Inflammatory macrophage treated with lipopolysaccharide for 4 hours (primary cell): Measurements from ENCODE around the gene NME8.

Experiments
- DNase-seq: peaks from one replicate; pipeline ENCODE4 v3.0.0-alpha.2; 2020

The NME8 gene

DNA sequence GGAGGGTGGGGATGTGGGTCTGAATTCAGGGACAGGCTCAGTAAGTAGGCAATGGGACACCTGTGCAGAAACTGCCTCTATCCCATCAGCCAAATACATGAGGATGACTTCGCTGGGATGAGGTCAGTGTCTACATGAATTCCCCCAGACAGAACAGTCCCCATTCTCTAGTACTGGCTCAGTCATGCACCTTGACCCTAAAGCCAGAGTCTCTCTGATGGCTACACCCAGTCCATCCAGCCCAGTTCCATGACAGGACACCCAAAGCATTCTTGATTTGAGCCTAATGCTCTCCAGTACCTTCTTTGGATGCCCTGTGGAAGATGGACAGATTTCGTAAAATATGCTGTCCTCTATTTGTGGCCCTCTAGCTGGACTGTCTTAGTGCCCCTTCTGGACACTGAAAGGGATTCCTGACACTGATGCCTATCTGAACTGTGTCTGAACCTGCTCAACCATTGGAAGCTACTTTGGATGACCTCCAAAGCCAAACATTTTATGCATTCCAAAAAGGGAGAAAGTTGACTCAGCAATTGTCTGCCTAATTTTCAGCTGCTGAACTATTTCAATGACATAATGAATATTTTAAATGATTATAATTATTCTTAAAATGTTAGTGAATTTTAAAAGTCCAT lies 53.6 kb downstream of the NME8 start:
- DNase-seq, result no peak

DNA sequence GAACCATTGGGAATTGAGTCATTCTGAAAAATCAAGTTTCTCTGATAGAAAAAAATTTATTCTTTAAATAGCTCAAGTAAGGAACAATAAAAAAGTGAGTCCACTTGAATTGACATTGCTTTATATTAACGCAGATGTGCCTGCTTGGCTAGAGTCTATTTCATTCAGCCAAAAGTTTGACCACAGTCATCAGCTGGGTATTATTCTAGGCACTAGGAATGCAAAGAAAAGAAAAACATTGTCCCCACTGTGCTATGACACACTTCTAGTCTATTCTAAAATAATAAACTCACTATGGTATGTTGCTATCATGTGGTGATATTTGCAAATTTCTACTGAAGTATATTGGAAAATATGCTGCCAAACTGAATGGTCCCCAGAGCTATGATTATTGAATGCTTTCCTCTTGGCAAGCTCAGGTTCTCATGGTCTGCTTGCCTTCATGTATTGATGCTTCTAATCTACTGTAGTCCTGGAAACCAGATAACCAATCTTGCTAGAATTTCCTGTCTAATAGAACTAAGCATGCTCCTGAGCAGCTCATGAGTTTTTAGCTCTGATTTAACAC lies 59.9 kb downstream of the NME8 start:
- DNase-seq, result no peak

DNA sequence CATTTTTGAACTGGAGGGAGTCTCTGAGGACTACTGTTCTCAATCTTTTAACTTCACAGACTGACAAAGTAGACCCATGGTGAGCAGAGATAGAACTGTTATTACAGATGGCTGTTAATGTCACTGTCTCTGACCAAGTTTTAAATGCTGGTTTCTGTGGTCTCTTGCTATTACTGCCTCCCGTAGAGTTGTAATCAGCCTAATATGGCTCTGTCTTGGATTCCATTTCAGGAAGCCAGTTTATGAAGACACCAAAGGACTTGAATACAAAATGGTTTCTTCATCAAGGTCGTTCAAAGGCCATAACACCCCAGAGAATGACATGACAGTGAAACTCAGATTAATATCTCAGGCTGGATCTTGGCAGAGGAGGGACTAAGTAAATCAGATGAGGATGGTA lies 64.4 kb downstream of the NME8 start:
- no peak for DNase-seq

DNA sequence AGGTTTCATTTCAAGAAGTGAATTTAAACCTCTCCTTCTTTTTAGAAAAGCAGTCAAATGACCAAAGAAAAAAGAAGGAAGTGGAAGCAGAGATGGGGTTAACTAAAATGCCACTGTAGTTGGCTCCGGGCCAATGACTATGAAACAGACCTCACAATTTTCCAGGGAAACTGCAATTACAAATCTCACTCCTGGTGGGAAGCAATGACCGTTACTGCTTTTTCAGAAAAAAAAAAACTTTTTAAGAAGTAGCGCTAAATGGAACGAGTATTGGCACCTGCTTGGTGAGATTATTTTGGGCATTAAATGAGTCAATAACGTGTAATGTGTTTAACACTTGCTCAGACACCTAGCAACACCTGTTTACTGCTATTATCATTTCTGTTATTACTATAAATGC lies 67.0 kb downstream of the NME8 start:
- peak; percentile 65 for DNase-seq

DNA sequence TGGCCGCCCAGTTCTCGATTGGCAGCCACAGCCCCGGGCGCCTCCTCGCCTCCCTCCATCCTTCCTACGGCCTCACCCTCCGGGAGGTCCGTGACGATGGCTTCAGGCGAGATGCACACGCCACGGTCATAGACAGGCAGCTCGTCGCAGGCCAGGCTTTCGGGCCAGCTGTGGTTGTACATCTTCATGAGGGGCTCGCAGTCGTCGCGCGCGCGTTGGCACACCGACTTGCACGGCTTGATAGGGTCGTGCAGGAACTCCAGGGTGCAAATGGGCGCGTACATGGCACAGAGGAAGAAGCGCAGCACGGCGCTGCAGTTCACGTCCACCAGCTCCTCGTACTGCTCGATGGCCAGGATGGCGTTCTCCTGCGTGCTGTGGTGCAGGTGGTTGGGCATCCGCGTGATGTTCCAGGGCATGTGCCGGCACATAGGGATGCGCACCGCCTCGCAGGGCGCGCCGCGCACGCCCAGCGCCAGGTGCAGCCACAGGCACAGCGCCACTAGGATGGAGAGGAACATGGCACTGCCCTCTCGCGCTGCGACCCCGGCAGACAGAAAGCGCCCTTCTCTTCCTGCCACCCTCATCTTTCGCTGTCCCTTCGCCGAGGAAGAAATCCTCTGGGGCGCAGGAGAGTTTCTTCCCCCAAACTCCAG lies 67.7 kb downstream of the NME8 start:
- DNase-seq, result peak; percentile 5

DNA sequence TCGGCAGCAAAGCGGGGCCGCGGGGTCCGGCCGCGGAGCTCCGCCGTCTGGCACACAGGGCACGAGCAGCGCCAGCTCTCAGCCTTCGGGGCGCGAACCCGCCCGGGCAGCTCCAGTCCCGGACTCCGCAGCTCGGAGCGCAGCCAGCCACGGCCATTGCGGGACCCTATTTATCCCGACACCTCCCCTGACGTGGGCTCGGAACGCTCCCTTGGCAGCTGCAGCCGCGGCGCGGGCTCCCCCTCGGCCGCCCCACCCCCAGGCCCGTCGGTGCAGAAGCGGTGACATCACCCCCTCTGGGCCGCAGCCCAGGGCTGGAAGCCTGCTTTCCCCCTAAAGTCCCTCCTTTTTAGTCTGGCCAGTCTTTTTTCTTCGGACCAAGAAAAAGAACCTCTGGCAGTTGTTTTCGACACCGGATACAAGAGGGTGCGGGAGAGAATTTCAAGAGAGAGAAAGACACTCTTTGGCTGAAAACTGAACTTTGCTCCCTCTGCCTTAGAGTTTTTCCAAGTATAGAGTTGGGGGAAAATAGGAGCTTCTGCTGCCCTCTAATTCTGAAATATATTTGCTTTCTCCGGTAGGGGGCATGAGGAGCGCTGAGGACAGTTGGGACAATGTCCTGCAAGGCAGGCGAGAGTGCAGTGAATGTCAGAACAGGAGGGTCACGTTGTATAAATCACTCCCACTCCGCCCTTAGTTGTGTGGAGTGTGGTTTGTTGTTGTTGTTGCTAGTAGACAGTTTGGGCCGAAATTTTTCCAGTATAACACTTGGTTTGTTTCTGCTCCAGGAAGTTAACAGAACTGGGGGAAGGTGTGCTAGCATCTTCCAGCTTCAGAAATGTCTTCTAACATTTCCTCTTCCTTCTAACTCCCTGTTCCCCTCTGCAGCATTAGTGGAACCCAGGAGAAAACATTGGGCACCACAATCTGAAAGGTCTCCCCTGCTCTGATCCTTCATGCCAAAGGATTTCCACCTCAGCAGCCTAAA lies 68.6 kb downstream of the NME8 start, which contains the start of gene SFRP4:
Gene SFRP4, minus strand, starts transcription at position 145 of the 988 bp plus-strand sequence. CDS start 280 bp downstream, outside the sequence.
- peak; percentile 68 for DNase-seq

DNA sequence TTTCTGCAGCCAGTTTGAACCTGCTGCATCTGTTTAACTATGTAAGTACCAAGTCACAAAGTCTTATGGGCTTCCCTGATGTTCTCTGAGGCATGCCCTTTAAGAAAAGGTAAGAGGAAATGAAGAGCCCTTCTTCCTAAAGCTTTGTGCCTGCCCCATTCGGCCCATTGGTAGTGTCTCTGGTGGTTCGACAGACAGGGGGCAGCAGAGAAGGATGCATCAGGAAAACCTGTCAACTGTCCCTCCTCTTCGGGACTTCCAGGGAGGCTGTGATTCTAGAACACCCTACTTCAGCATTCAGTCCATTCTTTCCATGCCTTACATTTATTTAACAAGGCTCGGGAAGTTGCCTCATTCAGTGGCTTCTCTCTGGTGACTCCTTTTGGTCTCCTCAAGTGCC lies 70.1 kb downstream of the NME8 start:
- no peak for DNase-seq

DNA sequence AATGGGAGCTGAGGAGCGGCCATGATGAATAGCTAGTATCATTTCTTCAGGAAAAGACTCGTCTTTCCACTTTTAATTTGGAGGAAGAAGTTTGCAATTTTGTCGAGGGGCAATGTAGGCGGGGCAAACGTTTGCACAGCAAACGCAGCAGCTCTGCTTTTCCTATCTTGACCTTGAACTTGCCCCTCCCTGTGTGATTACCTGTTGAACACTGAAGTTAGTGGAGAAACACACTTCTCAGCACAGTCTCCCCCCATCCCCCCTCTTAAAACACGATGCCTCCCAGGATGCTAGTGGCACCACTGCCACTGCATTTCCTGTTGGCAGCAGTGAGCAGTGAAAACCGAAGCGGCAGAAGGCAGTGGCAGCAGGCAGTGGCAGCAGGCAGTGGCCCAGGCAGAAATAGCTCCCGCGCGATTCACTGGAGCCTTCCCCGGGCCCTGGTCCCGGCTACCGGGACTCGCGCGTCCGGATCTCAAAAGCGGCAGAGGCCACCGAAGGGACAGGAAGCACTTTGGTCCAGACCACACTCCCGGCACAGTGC lies 72.0 kb downstream of the NME8 start, which contains the start of gene EPDR1:
Gene EPDR1, plus strand, starts transcription at position 336 of the 544 bp plus-strand sequence. CDS start 300 bp downstream, outside the sequence.
- DNase-seq, result peak; percentile 78

DNA sequence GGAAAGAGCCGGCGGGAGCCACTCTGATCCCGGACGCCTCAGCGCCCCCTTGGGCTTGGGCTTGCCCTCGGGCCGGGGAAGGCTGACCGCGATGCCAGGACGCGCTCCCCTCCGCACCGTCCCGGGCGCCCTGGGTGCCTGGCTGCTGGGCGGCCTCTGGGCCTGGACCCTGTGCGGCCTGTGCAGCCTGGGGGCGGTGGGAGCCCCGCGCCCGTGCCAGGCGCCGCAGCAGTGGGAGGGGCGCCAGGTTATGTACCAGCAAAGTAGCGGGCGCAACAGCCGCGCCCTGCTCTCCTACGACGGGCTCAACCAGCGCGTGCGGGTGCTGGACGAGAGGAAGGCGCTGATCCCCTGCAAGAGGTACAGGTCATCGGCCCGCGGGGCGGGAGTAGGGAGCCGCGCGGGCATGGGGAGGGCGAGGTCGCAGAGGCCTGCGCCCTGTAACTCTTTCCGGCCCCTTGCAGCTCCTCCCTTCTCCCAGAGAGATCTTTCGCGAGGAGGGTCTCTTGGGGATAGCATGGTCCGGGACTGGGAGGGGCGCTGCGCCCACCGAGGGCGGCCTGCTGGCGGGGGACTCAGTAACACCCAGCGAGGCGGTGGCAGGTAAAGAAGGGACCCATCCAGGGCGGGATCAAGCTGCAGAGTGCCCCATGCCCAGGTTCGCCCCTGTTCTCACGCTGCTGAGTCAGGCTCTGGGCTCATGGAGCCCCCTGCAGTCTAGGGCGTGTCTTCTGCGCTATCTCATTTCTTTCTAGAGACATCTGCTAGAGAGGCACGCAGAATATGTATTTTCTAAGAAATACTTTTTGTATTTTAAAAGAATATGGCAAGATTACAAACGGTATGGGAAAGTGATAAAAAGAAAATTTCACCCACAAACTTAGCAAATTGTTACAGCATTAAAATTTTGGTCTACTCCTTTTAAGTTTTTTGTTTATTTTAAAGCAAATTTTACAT lies 72.7 kb downstream of the NME8 start:
- peak; percentile 35 for DNase-seq

DNA sequence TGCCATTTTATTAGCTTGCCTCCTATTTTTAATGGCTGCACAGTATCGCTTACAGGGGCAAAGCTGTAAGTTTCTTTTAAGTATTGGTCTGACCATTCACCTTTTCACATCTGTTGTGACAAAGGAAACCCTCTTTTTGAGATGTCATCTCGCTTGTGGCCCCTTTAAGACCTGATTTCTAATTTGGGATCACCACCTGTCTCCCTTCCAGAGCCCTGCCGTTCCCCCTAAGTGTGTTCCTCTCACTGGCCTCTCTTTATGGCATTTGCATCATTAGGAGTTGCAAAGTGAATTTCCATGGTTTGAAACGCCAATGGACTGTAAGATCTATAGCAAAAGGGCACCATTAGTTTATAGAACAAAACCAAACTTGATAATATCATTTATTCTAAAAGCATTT lies 73.5 kb downstream of the NME8 start:
- no peak for DNase-seq

DNA sequence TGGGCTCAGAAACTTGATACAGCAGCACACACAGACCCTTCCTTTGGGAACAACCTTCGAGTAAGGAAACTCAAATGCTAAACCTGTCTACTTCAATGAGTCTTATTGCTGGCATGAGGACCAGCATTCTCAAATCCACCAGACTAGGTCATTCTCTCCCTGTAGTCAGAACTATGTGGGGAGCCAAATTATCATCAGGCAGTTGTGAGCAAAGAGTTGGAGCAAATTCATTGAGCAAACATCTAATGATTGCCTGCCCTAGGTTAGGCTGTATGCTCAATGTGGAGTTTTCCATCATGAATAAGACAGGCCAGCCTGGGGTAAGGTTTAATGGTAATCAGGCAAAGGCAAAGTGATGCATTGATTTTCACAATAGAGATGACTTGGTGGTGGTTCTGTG lies 75.6 kb downstream of the NME8 start:
- DNase-seq, result no peak

DNA sequence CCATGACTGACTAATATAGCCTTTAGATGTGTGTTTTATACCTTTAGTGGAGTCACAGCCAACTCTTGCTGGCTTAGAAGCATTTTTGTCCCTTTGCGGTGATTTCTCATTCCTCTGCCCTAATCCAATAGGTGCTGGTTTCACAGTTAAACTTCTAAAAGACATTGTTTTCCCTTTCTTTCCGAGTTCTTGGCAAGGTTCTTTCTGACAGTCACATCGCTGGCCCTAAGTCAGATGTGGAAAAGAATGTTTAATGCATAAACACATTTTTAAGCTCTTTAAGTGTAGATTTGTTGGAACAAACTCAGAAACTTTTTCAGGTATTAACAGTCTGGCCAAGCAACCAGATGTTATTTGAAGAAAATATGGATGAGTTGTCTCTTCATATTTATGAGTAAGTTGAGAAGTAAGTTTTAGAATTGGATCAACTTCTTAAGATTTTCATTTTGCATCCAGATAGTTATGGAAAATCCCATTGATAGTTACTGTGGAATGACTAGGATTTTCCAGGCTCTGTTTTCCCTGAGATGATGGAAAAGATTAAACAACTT lies 76.2 kb downstream of the NME8 start:
- no peak for DNase-seq

DNA sequence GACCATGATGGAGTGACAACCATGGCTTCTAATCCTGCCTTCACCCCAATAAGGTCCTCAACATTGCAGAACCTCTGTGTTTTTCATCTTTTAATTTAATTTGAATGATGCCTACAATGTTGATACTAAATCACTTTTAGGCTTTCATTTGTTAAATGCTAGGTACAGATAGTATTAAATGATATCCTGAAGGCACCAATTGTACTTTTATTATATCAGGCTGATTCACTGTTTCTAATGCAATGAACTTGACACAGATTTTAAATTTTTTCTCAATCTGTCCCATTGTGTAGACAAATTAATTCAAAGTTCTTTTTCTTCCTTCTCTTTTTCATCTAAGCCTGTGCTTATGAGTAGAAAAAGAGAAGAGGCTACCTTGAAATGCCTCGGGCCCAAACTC lies 77.2 kb downstream of the NME8 start:
- no peak for DNase-seq

DNA sequence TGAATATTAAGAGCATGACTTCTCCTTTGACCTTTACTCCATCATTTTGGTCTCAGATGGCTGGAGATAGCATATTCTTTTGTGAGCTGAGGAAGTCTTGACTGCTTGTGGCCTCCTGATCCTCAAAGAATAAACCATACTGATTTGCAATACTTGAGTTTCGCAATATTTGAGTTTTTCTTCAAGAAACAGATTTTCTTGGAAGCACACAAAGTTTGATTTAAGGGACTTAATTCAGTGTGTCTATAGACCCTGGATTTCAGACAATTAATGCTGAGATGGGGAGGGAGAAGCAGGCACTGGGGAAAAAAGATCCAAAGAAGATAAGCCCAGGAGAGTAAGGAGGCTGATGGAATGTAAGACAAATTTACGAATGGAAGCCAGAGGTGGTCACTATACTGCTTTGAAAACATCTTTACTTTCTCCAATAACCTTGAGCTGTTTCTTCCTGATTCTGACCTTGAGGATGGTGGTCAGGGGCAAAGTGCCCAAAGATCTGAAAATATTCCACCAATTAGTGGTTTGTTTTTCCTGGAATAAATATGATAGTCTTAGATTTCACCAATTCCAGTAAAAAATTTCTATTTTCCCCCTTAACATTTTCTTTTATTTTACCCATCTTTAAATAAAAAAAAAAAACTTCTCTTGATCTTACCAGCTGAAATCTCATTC lies 79.5 kb downstream of the NME8 start:
- peak; percentile 22 for DNase-seq

DNA sequence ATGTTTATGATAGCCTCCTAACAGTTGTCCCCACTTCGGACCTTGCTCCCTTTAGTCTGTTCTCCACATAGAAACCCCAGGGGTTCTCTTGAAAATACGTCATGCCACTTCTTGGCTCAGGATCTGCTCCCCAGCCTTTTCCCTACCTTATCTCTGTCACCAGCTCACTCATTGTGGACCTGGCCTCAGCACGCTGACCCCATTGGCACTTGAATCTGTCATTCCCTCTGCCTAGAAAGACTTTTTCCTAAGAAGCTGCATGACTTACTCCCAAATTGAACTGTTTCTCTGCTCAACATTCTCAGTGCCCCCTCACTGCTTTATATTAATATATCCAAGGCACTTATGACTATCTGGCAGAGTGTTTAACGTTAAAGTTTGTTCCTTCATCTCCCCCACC lies 80.5 kb downstream of the NME8 start:
- DNase-seq, result no peak

DNA sequence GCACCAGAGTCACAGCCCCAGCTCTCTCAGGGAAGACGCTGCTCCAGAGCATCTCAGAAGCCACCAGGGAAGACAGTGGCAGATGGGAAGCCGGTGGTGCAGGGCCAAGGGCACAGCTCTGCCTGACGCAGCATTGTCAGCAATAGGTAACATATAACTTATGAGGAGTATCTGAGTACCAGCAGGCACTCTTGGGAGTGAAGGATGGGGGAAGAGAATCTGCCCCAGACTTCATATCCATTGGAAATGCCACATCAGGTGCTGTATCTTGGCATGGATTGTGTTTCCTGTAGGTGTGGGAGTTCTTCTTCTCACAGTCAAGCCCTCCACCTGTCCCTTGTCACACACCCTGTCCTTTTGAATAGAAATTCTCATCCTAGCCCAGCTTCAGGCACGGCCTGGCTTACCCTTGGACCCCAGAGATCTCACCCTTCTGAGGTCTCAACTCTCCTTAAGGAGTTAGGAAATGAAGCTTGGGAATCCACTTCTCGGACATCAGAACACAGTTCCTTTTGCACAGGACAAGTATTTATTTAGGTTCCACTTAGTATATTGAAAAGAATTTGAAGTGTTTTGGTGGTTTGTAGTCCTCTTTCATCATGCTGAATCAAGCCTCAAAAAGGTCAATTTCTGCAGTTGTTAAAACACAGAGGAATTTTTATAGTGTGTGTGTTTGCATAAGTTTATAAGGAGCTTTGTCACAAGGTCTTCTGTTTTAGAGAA lies 82.0 kb downstream of the NME8 start:
- no peak for DNase-seq

DNA sequence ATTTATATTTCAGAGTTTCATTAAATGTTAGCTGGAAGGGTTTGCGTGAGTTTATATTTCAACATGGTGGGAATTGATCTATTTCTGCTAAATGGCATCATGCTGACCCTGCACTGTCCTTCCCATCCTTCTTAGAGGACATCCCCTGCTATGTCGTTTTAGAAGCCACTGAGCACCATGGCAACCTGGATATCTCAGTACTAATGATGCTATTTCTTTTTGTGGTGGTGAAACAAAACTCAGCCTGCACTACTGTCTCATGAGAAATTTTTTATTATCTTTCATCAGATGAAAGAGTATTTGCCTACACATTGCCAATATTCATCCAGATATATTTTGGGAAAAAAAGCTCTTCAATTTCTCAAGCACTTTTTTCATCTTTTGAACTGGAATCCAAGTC lies 84.1 kb downstream of the NME8 start:
- no peak for DNase-seq

DNA sequence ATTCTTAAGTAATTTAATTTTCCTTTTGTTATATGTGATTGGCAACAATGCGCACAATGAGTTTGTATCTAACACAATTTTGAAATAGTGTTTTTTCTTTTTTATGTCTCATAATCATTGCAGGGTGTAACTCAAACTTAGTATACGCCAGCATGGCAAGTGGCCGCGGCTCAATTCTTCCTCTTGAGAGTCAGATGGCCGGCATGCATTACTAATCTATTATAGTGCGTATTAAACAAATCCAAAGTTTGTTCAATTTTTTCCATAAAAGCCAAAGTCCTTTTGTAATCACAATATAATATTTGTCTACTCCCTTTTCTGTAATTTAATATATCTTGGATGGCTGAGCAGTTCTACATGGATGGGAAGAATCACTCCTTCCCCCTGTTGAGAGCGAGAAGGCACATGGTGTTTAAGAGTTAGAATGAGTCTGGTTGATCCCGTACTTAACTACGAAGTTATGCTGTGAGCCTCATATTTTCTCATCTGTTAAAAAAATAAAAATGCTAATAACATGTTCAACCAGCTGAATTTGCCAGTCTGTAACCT lies 84.7 kb downstream of the NME8 start:
- DNase-seq, result no peak

DNA sequence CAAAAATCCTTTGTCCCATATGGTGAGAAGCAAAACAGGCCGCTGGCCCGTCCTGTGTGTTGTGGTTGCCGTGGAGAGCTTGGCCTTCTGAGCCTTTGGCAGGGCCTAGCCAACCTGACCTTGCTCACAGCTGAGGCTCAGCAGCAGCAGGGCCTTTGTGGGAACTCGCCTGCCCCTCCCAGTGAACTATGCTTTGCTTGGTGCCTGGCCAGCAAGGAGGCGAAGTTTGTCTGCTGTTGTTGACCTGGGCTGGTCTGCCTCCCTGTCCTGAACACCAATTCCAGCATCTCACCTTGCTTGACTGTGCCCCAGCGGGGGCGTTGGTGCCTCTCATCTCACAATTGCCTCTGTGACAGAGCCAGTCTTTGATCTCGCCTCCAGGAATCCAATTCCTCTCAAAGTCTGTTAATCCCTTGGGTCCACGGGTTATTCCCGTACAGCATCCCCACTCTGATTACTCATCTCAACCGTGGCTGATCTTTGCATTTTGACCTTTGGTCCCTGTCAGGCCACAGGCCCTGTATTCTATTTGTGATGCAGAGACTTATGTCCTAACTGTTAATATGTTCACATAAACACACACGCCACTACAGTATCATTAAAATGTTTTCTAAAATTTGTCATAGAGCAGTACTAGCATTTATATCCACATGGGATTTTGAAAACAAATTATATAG lies 94.7 kb downstream of the NME8 start:
- no peak for DNase-seq
